Smooth muscle cell (in vitro differentiated cells): ENCODE measurements around the gene DPM2. TPM values are rescaled to one million over a fixed set of nuclear protein-coding genes. Genes with fewer than 3 reads are reported as not detected.

Experiments
- DNase-seq: peaks from one replicate; lab custom pipeline; 2025; ENCODE audit not compliant: unreplicated experiment; lab: John Stamatoyannopoulos, UW
- H2AFZ ChIP-seq: fragments of 200-600 bp; sonication (generic); 2 replicates; pipeline ENCODE4 v1.6.0; 2016; ENCODE audit warnings: antibody characterized with exemption, low read depth, mild to moderate bottlenecking
- H3F3A ChIP-seq: fragments of 200-600 bp; sonication (generic); 2 replicates; pipeline ENCODE4 v1.6.0; 2017; ENCODE audit warnings: antibody characterized with exemption, low read depth
- H3K27ac ChIP-seq: fragments of 200-600 bp; sonication (generic); 2 replicates; pipeline ENCODE4 v1.5.1; 2016; ENCODE audit warnings: low read depth, mild to moderate bottlenecking
- H3K27me3 ChIP-seq: fragments of 200-600 bp; sonication (generic); 2 replicates; pipeline ENCODE4 v1.6.1; 2016; ENCODE audit warnings: low read depth, mild to moderate bottlenecking
- H3K36me3 ChIP-seq: fragments of 200-600 bp; sonication (generic); 2 replicates; pipeline ENCODE4 v1.5.1; 2016; ENCODE audit warnings: low read depth
- H3K4me1 ChIP-seq: fragments of 200-600 bp; sonication (generic); 2 replicates; pipeline ENCODE4 v1.5.1; 2016; ENCODE audit warnings: low read depth
- H3K4me2 ChIP-seq: fragments of 200-600 bp; sonication (generic); 2 replicates; pipeline ENCODE4 v1.6.0; 2016; ENCODE audit warnings: mild to moderate bottlenecking
- H3K4me3 ChIP-seq: fragments of 200-600 bp; sonication (generic); 2 replicates; pipeline ENCODE4 v1.5.1; 2016; ENCODE audit warnings: mild to moderate bottlenecking
- H3K79me2 ChIP-seq: fragments of 200-600 bp; sonication (generic); 2 replicates; pipeline ENCODE4 v1.6.0; 2016; ENCODE audit warnings: low read depth, mild to moderate bottlenecking
- H3K9ac ChIP-seq: fragments of 200-600 bp; sonication (generic); 2 replicates; pipeline ENCODE4 v1.6.0; 2016; ENCODE audit warnings: low read depth
- H3K9me3 ChIP-seq: fragments of 200-600 bp; sonication (generic); replicated peaks from 2 replicates; pipeline ENCODE4 v1.5.1; 2016; ENCODE audit warnings: low read depth
- H4K20me1 ChIP-seq: fragments of 200-600 bp; sonication (generic); 2 replicates; pipeline ENCODE4 v1.6.0; 2016; ENCODE audit warnings: low read depth
- CTCF ChIP-seq: fragments of 200-600 bp; sonication (generic); IDR thresholded peaks from 2 replicates; pipeline ENCODE4 v1.5.1; 2017; ENCODE audit warnings: borderline replicate concordance, mild to moderate bottlenecking, antibody characterized with exemption; ENCODE audit not compliant: insufficient read depth, poor library complexity, severe bottlenecking
- WGBS: methylation state at CpG from one replicate; pipeline ENCODE4 v1.1.7; 2016; ENCODE audit warnings: low lambda C conversion rate; 5-methylcytosine and 5-hydroxymethylcytosine counted together
- polyA plus RNA-seq: library from polyadenylated mRNA; unstranded; fragments of >200 nt; fragmentation: Nextera tagmentation; extraction: Ambion mirVana; gene quantifications from 2 replicates; pipeline ENCODE4 v1.2.1, GENCODE V29; 2016
- total RNA-seq: library from RNA; depleted of rRNA; stranded (reverse); fragments of >200 nt; gene quantifications from 2 replicates; pipeline ENCODE4 v1.2.3, GENCODE V29; 2014

Gene DPM2
- total and polyA plus RNA-seq, 2 experiments from 2014 or later: 23.6 to 68.5 TPM

DNA sequence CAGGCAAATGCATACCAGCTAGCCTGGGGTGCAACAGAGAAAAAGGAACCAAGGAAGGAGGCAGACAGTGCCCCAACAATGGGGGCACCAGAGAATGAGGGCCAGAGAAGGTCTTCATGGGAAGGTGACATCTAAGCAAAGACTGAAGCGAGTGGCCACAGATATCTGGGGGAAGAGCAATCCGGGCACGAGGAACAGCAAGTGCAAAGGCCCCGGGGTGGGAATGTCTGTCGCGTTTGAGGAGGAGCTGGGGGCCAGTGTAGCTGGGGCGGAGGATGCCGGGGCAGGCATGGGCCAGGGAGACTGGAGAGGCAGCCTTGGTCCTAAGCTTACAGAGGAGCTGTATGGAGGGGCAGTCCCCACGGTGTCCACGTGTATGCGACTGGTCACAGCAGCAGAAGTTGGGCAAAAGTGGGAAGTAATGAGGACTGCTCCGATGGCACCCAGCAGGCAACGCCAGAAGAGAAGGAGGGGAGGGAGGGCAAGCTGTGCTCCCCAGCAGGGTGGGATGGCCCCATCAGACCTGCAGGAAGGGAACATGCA is 24.0 kb upstream of the DPM2 start:
- H3K27me3 ChIP-seq: no peaks in the 10 kb centered on the region
- H3K27ac ChIP-seq: no peak overlapping the region
- TF ChIP-seq CTCF: no peak
- H4K20me1 ChIP-seq: peaks cover 8% of the 10 kb centered on the region
- no peak overlapping the region for H3K4me2 ChIP-seq
- H3K9ac ChIP-seq: no peak overlapping the region
- no peak overlapping the region for H2AFZ ChIP-seq
- H3F3A ChIP-seq: peaks cover 11% of the 10 kb centered on the region
- 96% methylated on average over 13 of the region's 13 CpGs for WGBS
- no peaks in the 10 kb centered on the region for H3K9me3 ChIP-seq
- no peaks in the 10 kb centered on the region for H3K36me3 ChIP-seq
- no peak for DNase-seq
- H3K79me2 ChIP-seq: peaks cover 85% of the 10 kb centered on the region
- no peak overlapping the region for H3K4me3 ChIP-seq
- H3K4me1 ChIP-seq: peaks cover 25% of the 10 kb centered on the region

DNA sequence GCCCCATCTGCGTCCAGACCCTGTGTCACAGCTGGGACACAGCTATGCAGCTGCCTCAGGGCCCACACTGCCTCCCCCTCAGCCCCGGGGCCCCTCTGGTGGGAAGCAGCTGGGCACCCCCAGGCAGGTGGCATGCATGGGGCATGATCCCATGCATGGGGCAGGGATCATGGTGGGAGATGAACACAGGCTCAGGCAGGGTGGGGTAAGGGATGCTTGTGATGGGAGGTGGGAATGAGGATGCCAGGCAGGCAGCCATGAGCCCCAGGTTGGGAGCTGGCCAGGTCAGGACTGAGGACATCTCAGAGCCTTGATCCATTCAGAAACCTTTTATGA is 23.5 kb upstream of the DPM2 start:
- Histone ChIP-seq H3K9me3 (no peaks in the 10 kb centered on the region), H3K27me3 (no peaks in the 10 kb centered on the region), H3K27ac (peak overlapping the region; percentile 61), H3K4me2 (no peak overlapping the region), H3K4me1 (peaks cover 20% of the 10 kb centered on the region), H3K36me3 (no peaks in the 10 kb centered on the region), H3K4me3 (no peak overlapping the region), H4K20me1 (peaks cover 14% of the 10 kb centered on the region), H3K9ac (no peak overlapping the region), H2AFZ (no peak overlapping the region), H3F3A (peaks cover 6% of the 10 kb centered on the region), H3K79me2 (peaks cover 85% of the 10 kb centered on the region)
- no peak for TF ChIP-seq CTCF
- WGBS: 89% methylated on average over 2 of the region's 2 CpGs
- DNase-seq: no peak

- 73% methylated on average over 11 of the region's 11 CpGs for WGBS
- peaks cover 16% of the 10 kb centered on the region for H3K4me1 ChIP-seq
- H3K9ac ChIP-seq: no peak overlapping the region
- H3F3A ChIP-seq: peaks cover under 1% of the 10 kb centered on the region
- H3K4me3 ChIP-seq: no peak overlapping the region
- no peak for TF ChIP-seq CTCF
- no peak overlapping the region for H3K4me2 ChIP-seq
- no peak overlapping the region for H2AFZ ChIP-seq
- H3K36me3 ChIP-seq: no peaks in the 10 kb centered on the region
- H3K9me3 ChIP-seq: no peaks in the 10 kb centered on the region
- no peaks in the 10 kb centered on the region for H3K27me3 ChIP-seq
- H4K20me1 ChIP-seq: peaks cover 19% of the 10 kb centered on the region
- no peak for DNase-seq
- peaks cover 90% of the 10 kb centered on the region for H3K79me2 ChIP-seq
- peak overlapping the region; percentile 61 for H3K27ac ChIP-seq
Measured at GRCh38 chr9:127960410-127961154, 22.9 kb upstream of the DPM2 start.
